HUDEP-2 (cell line): ENCODE measurements around the gene HSP90AB1.
"Not testable (repeated sequence)": the region's sequence is repeated elsewhere in the genome, so short reads cannot be mapped to it uniquely, and the experiment has no call there.

Experiments
- DNase-seq, 76 experiments: peaks; one replicate each; lab custom pipeline; 2025; ENCODE audit not compliant: unreplicated experiment in 76 of 76; lab: John Stamatoyannopoulos, UW

Gene HSP90AB1

DNA sequence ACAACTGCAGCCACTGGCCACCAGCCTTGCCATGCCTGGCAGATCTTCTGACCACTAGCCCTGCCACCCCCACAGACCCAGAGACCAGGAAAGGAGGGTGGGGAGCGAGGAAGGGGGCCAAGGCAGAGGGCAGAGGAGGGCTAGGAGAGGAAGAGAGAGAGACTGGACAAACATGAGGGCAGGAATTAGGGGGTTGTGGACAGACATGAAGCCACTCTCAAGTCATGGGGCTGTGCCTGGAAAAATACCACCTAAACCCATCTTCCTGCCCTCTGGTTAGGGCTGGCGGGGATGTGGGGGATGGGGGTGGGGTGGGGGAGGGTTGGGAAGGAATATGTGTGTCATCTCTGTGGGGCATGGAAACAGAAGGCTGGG is 25.0 kb upstream of the HSP90AB1 start:
- DNase-seq, result peak in 2 of 76 experiments; percentile 44 to 57

DNA sequence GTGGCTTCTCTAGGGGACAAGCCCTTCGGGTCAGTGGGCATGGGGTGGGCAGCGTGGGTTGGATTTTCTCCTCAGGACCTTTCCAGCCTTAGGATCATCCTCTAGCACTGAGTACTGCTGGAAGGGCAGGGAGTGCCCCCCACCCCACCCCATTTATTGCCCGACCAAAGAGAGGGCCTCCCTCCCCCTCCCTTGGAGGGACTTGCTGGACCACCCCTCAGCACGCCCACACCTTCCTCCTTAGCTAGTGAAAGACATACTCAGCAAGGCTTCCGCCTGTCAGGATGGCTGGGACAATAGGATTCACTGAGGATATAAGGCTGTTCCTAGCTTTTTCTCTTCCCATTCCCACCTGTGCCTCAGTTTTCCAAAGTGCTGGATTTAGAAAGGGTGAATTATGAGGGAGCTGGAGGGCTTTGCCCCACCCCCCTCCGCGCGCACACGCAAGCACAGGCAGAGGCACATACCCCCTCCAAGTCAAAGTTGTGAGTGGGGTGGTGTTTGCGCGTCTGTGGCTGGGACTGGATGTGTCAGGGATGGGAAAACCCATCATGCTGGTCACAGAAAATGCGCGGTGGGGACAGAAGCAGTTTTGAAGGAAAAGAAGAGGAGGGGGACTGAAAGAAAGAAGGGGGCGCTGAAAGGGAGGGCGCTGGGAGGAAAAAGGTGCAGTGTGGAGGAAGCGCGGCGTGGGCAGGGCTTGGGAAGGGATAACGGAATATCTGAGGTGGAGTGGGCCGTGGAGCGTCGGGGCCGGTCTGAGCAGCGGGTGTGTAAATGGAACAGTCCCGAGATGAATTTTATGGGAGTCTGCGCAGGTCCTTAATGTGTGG is 24.2 kb upstream of the HSP90AB1 start:
- no peak for DNase-seq

DNA sequence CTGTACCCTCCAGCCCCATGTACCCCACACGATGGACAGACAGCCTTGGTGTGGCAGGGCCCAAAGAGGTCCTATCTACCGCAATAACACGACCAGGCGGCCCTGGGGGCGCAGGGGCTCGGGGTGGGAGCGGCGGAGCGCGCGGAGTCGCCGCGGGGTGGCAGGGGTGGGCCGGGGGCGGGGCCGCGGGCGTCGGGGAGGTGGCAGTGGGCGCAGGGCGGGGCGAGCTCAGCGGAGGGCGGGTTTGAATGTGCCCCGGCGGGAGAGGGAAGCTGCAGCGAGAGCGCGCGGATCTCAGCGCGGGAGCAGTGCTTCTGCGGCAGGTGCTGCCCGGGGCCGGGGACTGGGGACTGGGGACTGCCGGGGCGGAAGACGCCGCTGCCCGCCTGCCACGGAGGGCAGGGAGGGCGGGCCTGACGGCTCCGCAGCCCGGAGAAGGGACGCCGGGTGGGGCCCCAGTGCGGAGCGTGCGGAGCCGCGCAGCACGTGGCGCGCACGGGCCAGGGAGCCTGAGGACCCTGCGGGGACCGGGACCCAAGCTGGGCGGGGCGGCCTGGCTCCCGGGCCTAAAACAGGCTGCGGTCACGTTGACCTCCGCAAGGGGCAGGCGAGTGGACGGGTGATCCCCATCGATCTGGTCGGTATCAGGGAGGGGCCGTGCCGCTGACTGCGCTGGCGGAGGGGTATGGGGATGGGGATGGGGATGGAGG is 23.4 kb upstream of the HSP90AB1 start, which contains the start of gene SLC29A1:
Gene SLC29A1, plus strand, starts transcription at position 277 of the 710 bp plus-strand sequence. CDS start 3,719 bp downstream, outside the sequence.
- DNase-seq, result peak in 72 of 76 experiments; percentile 39 to 92 (median 76)

DNA sequence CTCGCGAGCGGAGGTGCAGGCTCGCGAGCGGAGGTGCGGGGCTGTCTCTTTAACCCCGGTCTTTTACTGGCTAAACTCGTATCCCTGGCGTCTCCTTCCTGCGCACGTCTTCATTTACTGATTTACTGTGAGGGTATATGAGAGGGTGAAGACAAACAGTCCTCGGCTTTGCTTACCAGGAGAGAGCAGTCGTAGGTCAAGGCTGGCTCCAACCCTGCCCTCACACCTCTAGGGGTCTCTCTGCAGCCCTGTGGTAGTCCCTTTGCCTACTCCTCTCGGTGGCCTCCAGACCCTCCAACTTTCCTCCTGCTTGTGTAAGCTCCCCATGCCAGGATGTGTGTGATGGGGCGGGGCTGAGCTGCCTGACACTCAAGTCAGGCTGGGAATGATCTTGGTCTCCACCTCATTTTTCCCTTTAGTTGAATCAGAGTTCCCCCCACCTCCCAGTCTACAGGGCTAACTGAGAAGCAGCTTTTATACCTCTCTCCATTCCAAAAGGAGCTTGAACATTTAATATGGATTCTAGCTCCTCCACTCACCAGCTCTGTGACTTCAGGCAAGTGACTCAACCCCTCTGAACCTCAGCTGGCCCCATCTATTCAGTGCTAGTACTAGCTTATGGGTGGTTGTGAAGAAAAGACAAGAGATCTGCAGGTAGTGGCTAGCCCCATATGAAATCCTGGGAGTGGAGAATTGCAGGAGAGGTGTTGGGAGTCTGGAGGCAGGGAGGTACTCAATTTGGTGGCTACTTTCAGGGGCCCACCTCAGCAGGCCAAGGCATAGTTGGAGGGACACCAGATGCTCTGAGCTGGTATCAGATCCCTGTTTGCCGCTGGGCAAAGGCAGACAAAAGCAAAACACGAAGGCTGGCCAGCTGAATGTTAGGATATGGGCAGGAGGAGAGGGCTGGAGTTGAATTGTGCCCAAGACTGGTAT is 22.6 kb upstream of the HSP90AB1 start:
- DNase-seq, result peak in 28 of 76 experiments; percentile 24 to 75 (median 51)

DNA sequence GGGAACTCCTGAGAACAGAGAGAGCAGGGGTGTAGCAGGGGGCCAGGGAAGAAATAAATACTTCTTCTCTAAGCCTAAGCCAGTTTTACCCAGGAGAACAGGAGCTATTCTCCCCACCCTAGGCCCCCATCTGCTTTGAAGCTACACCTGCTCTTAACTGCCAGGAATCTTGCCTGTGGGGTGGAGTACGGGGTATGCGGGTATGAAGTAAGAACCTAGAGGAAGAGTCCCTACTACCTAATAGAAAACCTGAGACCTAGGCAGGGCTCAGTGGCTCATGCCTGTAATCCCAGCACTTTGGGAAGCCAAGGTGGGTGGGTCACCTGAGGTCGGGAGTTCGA is 22.0 kb upstream of the HSP90AB1 start:
- DNase-seq, result no peak

DNA sequence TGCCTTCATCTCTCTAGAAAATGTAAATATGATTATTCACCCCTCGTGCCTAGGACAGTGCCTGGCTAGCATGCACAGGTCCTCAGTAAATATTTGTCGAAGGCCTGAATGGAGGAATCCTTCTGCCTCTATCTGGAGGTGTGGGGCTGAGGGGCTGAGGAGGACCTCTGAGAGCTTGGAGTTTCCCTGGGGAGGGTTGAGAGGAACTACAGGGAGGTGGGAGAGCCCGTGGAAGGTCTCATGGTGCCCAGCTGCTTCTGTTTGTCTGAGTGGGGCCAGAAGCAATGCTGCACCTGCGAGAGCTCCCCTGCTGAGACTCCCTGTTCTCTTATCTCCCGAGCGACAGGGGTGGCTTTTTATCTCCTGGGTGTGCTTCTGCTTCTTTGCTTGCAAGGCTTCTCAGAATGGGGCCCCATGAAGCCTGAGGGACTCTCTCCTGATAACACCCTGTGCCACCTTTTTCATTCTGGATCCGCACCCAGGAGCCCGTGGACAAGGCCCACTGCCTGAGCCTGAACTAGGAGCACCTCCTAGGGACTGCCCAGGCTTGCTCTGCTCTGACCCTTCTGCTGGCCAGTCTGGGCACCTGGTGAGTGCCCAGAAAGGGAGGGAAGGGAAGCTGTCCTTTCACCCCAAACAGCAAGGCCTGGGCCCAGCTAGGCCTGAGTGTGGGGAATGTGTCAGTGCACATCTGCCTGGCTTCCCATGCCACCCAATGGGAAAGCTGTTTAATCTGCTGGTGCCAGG is 21.1 kb upstream of the HSP90AB1 start:
- DNase-seq, result peak in 74 of 76 experiments; percentile 46 to 97 (median 86)

DNA sequence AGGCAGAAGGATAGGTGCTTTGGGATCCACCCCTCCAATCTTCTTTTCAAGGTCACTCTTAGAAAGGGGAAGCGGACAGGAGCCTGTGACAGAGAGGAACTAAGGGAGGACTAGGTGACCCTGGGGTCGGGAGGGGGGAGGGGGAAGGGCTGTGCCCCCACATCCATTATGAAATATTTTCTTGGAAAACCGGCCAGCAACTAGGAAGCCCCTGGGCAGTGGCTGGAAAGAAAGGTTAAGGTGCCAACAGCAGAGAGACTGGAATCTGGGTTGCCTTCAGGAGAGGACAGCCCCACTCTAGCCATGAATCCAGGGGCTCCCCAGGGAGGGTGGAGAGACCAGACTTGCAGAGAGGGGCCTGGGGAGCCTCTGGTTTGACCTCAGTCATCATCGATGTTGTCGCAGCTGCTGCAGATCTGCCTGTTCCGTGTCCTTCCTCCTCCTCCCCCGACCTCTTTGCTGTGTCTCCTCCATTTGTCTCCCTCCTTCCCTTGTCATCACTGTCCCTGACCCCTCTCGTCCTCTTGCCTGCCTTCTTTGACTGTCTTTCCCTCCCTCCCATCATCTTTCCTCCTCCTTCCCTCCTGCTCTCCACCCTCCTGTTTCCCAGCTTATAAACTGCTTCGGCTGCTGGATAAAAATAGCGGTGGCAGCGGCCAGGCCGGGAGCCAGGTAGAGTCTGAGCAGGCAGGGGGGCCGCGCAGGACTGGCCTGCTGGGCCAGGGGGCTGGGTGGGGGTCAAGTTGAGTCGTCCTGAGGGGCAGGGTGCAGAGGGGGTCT is 20.3 kb upstream of the HSP90AB1 start:
- DNase-seq, result peak in 2 of 76 experiments; percentile 13 to 50

DNA sequence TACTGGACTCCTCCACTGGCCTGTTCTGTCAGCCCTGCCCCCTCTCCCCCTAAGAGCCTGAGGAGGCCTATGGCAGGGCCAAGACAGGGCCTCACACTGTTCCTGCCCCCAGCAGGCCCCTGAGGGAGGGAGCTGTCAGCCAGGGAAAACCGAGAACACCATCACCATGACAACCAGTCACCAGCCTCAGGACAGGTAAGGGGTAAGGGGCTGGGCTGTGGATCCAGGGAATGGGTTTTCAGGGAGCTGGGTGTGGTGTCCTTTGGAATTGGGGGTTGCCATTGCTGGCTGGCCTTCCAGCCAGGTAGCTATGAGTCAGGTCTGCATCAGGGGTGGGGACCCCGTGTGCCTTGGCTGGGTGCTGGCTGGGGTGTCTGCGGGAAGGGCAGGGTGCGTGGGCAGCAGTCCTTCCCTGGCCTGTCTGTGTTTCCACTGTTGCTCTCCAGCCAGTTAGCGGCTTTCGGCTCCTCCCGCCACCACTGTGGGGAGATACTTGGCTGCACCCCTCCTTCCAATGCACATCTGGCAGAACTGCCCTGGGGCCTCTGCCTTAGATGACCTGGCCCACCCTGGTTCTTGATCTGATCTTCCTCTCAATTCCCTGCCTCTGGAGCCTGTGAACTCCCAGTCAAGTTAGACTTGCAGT is 19.6 kb upstream of the HSP90AB1 start:
- peak in 28 of 76 experiments; percentile 13 to 50 (median 32) for DNase-seq

DNA sequence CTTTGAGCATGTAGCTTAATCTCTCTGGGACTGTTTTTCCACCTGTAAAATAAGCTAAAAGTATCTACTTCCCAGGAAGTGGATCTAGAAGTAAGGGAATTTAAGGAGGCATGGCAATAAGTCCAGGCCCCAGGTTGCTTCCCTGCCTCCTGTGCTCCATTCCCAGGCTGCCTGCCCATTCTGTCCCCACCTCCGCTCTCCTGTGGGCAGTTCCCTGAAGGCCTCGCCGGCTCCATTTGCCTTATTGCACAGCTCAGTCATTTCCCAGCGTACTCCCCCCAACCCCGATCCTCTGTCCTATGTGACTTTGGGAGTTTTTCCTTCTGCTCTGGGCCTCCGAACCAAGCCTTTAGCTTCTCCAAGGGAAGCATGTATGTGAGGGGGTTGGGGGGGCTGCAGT is 18.9 kb upstream of the HSP90AB1 start:
- no peak for DNase-seq

DNA sequence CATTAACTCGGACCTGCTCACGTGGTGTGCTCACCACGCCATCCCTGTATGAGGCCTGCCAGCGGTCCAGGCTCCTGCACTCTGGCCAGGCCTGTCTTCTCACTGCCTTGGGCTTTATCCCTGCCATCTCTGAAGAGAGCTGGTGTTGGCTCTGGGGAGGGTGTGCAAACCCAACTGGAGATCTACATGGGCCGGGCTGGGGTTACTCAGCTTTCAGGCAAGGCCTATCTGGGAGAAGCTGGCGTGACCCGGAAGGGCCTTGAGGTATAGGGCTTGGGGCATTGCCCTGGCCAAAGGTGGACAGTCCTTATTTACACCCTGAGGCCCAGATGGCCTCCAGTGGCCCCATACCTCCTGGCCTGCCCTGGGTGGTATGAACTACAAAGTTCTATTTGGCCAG is 18.5 kb upstream of the HSP90AB1 start:
- no peak for DNase-seq

DNA sequence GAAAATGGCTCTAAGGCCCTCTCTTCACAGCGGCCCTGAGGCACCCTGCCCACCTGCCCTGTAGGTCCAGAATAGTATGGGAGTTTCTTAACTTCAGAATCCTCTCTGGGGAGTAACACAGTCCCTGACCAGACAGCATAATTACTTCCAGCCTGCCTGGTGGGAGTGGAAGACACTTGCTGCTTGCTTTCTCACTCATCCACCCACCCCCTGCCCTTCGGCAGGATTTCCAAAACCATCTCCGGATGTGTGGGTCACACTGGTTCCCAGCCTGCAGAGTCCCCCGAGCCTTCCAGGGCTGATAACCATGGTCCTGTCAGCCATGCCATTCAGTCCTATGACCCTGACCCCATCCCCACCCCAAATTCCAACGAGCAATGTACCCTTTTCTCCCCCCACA is 18.1 kb upstream of the HSP90AB1 start:
- DNase-seq, result no peak

DNA sequence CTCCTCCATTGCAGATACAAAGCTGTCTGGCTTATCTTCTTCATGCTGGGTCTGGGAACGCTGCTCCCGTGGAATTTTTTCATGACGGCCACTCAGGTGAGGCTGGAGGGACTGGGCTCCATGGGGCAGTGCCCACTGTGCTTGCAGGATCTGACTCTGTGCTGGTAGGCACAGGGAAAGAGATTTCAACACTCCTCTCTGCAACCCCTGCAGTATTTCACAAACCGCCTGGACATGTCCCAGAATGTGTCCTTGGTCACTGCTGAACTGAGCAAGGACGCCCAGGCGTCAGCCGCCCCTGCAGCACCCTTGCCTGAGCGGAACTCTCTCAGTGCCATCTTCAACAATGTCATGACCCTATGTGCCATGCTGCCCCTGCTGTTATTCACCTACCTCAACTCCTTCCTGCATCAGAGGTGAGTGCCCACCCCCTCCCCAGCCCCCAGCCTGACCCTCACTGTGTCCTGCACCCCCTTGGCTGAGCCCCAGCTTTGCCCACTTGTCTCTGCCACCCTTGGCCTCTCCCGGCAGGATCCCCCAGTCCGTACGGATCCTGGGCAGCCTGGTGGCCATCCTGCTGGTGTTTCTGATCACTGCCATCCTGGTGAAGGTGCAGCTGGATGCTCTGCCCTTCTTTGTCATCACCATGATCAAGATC is 17.4 kb upstream of the HSP90AB1 start:
- DNase-seq, result no peak

DNA sequence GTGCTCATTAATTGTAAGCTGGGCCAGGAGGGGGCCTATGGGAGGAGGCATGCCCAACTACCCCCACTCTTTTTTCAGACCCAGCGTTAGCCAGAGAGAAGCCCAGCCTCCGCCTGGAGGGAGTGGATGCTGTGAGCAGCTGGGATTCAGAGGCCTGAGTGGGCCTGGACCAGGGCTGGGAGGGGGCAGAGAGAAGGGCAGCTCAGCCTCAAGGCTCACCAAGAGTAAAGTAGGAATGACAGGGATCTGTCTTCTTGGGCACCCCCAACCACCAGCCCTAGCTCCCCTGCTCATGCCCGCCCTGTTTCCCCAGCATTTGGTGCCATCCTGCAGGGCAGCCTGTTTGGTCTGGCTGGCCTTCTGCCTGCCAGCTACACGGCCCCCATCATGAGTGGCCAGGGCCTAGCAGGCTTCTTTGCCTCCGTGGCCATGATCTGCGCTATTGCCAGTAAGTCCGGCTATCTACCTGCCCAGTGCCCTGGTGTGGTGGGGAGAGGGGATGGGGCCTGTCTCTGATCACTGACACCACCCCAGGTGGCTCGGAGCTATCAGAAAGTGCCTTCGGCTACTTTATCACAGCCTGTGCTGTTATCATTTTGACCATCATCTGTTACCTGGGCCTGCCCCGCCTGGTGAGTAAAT is 16.7 kb upstream of the HSP90AB1 start:
- no peak for DNase-seq

DNA sequence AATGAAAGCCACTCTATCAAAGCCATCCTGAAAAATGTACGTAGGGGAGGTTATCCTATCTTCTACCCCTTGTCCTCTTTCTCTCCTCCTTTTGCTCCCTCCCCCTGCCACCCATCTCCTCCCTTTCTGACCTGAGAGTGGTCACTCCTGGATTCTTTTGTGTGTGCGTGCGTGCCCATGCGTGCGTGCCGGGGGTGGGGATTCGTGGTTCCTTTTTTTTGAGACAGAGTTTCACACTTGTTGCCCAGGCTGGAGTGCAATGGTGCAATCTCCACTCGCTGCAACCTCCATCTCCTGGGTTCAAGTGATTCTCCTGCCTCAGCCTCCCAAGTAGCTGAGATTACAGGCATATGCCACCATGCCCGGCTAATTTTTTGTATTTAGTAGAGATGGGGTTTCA is 15.5 kb upstream of the HSP90AB1 start:
- DNase-seq, result not testable (repeated sequence)

DNA sequence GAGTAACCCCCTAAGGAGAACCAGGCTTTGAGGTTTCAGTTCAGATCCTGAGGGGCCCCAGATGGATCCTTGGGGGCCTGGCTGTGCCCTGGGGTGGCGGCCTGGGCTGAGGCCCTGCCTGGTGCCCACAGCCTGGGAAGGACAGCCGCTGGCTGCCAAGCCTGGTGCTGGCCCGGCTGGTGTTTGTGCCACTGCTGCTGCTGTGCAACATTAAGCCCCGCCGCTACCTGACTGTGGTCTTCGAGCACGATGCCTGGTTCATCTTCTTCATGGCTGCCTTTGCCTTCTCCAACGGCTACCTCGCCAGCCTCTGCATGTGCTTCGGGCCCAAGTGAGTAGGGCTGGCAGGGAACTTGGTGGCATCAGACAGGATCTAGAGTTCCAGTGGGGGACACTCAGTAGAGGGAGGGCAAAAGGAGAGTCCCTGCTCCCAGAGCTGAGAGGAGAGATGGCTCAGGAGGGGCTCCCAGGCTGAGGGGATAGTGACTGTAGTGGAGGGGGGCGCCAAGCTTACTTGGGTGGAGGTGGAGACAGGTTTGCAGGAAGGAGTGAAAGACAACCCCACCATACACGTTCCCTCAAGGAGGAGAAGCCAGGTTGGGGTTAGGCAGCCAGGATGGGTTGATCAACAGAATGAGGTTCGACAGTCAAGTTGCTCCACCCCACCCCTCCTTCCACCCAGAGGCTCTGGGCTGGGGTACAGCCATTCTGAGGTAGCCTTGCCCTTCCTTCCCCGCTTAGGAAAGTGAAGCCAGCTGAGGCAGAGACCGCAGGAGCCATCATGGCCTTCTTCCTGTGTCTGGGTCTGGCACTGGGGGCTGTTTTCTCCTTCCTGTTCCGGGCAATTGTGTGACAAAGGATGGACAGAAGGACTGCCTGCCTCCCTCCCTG is 14.0 kb upstream of the HSP90AB1 start:
- no peak for DNase-seq

DNA sequence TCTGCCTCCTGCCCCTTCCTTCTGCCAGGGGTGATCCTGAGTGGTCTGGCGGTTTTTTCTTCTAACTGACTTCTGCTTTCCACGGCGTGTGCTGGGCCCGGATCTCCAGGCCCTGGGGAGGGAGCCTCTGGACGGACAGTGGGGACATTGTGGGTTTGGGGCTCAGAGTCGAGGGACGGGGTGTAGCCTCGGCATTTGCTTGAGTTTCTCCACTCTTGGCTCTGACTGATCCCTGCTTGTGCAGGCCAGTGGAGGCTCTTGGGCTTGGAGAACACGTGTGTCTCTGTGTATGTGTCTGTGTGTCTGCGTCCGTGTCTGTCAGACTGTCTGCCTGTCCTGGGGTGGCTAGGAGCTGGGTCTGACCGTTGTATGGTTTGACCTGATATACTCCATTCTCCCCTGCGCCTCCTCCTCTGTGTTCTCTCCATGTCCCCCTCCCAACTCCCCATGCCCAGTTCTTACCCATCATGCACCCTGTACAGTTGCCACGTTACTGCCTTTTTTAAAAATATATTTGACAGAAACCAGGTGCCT is 13.3 kb upstream of the HSP90AB1 start:
- DNase-seq, result no peak
